SKM-1 (cell line): ENCODE measurements around the gene CACNB2.
"Not testable (repeated sequence)": the region's sequence is repeated elsewhere in the genome, so short reads cannot be mapped to it uniquely, and the experiment has no call there.

Source experiments
- DNase-seq: peaks from one replicate; lab custom pipeline; 2025; ENCODE audit not compliant: unreplicated experiment; lab: John Stamatoyannopoulos, UW

CACNB2 gene

DNA sequence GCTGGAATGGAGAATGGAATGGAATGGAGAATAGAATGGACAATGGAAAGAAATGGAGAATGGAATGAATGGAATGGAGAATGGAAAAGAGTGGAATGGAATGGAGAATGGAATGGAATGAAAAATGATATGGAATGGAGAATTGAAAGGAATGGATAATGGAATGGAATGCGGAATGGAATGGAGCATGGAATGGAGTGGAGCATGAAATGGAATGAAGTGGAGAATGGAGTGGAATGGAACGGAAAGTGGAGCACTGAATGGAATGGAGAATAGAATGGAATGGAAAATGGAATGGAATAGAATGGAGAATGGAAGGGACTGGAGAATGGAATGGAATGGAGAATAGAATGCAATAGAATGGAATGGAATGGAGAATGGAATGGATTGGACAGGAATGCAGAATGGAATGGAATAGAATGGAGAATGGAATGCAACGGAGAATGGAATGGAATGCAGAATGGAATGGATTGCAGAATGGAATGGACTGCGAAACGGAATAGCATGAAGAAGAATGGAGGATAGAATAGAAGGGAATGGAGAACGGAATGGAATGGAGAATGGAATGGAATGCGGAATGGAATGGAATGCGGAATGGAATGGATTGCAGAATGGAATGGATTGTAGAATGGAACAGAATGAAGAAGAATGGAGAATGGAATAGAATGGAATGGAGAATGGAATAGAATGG, 421.8 kb downstream of the CACNB2 start:
- DNase-seq: no peak

- DNase-seq: no peak
Measured at GRCh38 chr10:18563003-18563726, 422.9 kb downstream of the CACNB2 start.

DNA sequence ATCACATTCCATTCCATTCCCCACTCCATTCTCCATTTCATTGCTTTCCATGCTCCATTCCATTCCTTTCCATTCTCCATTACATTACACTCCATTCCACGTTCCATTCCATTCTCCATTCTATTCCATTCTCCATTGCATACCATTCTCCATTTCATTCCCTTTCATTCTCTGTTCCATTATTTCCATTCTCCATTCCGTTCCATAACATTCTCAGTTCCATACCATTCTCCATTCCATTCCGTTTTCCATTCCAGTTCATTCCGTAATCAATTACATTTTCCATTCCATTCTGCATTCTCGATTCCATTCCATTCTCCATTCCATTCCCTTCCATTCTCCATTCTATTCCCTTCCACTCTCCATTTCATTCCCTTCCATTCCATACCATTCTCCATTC, 424.8 kb downstream of the CACNB2 start:
- DNase-seq: no peak

GRCh38 chr10:18566177-18566576, 426.0 kb downstream of the CACNB2 start:
- no peak for DNase-seq

GRCh38 chr10:18567343-18567856, 427.2 kb downstream of the CACNB2 start:
- no peak for DNase-seq

DNA sequence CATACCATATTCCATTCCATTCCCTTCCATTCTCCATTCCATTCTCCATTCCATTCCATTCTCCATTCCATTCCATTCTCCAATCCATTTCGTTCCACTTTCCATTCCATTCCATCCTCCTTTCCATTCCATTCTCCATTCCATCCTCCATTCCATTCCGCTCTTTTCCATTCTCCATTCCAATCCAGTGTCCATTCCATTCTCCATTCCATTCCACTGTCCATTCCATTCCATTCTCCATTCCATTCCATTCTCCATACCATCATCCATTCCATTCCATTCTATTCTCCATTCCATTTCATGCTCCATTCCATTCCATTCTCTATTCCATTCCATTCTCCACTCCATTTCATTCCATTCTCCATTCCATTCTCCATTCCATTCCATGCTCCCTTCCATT, 430.2 kb downstream of the CACNB2 start:
- DNase-seq: not testable (repeated sequence)

DNA sequence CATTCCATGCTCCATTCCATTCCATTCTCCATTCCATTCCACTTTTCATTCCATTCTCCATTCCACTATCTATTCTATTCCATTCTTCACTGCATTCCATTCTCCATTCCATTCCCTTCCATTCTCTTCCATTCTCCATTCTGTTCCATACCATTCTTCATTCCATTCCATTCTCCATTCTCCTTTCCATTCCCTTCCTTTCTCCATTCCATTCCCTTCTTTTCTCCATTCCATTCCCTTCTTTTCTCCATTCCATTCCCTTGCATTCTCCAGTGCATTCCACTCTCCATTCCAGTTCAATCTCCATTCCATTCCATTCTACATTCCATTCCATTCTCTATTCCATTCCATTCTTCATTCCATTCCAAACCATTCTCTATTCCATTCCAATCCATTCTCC, 430.9 kb downstream of the CACNB2 start:
- no peak for DNase-seq

DNA sequence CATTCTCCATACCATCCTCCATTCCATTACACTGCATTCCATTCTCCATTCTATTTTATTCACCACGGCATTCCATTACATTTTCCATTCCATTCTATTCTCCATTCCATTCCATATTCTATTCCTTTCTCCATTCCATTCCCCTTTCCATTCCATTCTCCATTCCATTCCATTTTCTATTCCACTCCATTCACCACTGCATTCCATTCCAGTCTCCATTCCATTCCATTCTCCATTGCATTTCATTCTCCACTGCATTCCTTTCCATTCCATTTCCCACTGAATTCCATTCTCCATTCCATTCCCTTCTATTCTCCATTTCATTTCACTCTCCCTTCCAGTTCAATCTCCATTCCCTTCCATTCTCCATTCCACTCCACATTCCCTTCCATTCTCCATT, 431.6 kb downstream of the CACNB2 start:
- DNase-seq: no peak

- DNase-seq: no peak
Measured at GRCh38 chr10:18572959-18573561, 432.8 kb downstream of the CACNB2 start.

DNA sequence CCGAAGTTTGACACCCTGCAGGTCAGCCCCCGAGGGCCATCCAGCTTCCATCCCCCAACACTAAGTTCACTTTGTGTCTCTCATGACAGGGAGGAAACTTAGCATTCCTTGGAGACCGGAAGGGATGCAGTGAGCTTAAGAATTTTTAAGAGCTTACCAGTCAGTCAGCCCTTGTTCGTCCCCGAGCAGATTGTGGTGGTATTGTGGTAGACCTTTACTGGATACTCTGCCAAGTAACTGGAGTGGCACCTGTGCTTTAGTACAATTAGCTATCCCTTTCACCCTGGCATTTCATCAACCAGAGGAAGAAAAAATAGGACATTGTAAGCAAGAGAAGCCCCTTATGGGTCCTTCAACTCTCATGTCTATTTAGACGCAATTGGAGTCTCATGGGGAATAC, 436.4 kb downstream of the CACNB2 start:
- DNase-seq: no peak

GRCh38 chr10:18577823-18578685, 437.8 kb downstream of the CACNB2 start:
- no peak for DNase-seq

DNA sequence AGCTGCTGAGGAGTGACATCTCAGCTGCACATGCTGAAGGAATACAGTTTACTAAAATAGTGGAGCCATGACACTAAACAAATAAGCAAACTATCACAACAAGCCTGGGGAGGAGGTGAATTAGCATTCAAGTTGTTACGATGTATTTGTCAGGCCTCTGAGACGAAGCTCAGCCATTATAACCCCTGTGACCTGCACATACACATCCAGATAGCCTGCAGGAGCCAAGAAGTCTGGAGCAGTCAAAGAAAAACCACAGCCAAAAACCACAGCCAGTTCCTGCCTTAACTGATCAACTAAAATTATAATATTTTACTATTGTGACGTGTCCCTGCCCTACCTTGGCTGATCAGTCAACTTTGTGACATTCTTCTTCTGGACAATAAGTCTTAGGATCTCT, 442.6 kb downstream of the CACNB2 start:
- no peak for DNase-seq

GRCh38 chr10:18583575-18584270, 443.5 kb downstream of the CACNB2 start:
- no peak for DNase-seq

GRCh38 chr10:18586637-18587036, 446.4 kb downstream of the CACNB2 start:
- not testable (repeated sequence) for DNase-seq

- DNase-seq: not testable (repeated sequence)
Measured at GRCh38 chr10:18591141-18591540, 450.9 kb downstream of the CACNB2 start.
